ENCODE data around the gene OR5K2. TPM values are rescaled to one million over a fixed set of nuclear protein-coding genes. Genes with fewer than 3 reads are reported as not detected.

The OR5K2 gene
- total RNA-seq, 2 experiments from 2014 or later: not detected

Other genes starting within 250 kb of the OR5K2 start
- not detected for gene OR5H6, start 233.4 kb upstream of the OR5K2 start, total RNA-seq
- not detected for gene OR5H2, start 215.2 kb upstream of the OR5K2 start, total RNA-seq
- not detected for gene OR5K4, start 143.8 kb upstream of the OR5K2 start, total RNA-seq
- gene OR5K3, start 107.0 kb upstream of the OR5K2 start, total RNA-seq: not detected
- not detected for gene OR5K1, start 34.5 kb upstream of the OR5K2 start, total RNA-seq
- 100 to 1,000 TPM; 514 to 528 TPM for gene CLDND1, start 25.2 kb downstream of the OR5K2 start, total RNA-seq
- 100 to 1,000 TPM; 107 to 182 TPM for gene GPR15, start 34.3 kb downstream of the OR5K2 start, total RNA-seq
- 10 to 100 TPM; 71.6 to 88.5 TPM for gene CPOX, start 95.9 kb downstream of the OR5K2 start, total RNA-seq

Measured in activated CD8-positive, alpha-beta memory T cell treated with anti-CD3 and anti-CD28 coated beads, Interleukin-2, amount 10 ng/mL, durations not matched to agents 7 days and 5 days (primary cell).